HS-5 (cell line): ENCODE data around the gene PLEKHH3.
"Not testable (repeated sequence)": the region's sequence is repeated elsewhere in the genome, so short reads cannot be mapped to it uniquely, and the experiment has no call there.

Source experiments
- DNase-seq: peaks from one replicate; pipeline ENCODE4 v3.0.0-alpha.2; 2012; ENCODE audit warnings: low read depth

The PLEKHH3 gene

DNA sequence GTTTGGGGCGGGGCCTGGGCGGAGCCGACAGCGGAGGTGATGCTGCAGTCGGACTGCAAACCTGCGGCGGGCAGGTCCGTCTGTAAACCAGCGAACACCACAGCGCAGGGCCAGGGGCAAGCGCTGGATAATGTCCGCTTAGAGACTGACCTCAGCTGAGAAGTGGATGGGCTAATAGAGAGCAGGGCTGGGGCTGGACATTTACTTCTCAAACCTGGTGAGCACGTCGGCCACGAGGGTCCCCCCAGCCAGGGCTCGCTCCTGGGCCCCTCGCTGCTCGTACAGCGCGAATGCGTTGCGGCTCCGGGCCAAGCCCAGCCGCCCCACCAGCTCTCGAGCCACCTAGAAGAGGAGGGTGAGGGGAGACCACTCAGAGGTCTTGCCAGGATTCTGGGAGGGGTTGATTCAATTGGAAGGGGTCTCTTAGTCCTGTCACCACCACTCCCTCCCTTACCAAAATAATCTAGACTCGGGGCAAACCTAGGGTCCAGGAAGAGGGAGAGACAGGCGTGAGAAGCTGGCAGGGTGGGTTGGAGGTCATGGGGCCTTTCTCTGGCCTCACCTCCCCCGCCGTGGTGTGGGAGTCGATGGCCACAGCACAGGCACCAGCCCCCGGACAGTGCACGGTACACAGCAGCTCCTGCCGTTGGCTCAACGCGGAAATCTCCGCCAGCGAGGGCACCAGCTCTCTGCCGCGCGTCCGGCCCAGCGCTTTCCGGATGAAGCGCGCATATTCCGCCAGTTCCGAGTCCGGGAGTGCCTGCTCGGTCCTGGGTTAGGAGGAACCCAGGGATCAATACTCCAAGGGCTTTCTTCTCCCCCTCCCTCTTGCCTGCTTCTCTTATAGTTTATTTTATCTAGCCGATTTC is 5.8 kb downstream of the PLEKHH3 start:
- DNase-seq: no peak

DNA sequence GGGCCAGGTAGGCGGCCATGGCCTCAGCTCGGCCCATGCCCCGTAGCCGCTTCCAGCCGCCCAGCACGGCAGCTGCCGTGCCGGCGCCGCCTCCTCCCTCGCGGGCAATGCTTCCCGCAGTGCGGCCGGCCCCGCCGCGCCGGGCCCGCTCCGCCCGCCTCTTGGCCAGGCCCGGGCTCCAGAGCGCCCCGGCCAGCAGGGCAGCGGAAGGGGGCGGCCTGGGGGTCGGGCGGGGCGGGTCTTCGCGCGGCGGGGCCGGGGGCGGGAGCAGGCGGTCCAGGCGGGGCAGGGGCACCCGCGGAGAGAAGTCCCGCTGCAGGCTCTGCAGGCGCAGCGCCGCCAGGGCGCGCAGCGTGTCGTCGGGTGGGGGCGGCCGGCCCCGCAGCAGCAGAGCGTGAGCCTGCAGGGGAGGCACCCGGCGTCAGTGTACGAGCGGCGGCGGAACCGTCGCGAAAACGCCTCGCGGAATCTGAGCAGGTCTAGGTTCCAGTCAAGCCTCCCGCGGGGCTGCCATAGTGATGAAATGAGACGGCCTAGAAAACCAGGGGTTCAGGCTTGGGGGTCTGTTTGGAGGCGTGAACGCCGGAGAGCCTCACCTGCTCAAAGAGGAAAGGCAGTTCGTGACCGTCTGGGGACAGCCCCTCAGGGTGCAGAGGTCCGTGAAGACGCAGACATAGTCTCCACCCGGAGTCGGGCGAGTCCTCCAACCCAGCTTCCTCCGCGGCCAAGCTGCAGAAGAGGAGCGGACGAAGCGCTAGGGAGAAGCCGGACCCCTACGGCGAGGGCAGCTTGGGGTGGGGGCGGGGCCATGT is 6.6 kb downstream of the PLEKHH3 start:
- no peak for DNase-seq

DNA sequence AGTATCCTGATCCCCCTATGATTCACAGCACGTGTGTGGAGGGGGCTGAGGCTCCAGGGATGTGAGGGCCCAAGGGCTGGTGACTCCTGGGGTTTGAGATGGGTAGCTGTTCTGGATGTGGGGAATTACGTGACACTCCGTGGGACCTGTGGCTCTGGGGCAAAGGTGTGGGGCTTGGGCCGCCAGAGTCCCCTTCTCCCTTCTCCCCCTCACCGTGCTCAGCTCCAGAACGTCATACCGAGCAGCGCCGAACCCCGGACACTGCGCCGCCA is 7.2 kb downstream of the PLEKHH3 start:
- no peak for DNase-seq

DNA sequence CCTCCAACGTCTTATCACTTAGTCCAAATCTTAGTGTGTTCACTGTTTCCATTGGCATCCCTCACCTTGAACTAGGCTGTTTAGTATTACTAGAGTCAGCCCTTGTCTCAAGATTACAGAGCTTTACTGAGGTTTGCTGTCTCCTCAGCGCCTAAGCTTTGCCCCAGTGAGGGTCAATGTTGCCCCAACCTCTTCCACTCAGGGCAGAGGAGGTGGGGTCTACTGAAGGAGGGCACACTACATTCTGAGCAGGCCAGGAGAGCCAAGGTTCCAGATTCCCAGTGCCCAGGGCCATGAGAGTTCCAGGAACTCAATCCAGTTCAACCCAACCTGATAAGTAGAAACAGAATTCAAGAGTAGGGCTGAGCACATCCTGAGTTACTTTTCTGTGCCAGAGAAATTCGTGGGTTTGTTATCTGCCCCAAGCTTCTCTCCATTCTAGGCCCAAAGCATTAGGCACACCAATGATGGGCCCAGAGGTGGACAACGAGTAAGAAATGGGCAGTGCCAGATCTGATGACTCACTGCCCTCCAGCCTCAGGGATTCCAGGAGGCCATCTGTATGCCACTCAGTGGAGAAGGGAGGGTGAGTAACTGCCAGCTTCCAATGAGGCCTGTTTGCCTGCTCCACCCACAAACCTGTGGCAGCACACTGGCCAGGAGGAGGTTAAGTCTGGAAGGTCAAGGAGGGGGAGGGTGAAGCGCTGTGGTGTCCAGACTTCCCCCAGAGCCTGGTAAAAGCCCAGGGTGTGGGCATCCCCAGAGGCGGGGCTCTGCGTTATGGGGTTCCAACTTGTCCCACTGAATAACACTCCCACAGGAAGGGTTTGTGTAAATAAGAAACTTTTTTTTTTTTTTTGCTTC is 9.5 kb downstream of the PLEKHH3 start:
- DNase-seq: no peak

DNA sequence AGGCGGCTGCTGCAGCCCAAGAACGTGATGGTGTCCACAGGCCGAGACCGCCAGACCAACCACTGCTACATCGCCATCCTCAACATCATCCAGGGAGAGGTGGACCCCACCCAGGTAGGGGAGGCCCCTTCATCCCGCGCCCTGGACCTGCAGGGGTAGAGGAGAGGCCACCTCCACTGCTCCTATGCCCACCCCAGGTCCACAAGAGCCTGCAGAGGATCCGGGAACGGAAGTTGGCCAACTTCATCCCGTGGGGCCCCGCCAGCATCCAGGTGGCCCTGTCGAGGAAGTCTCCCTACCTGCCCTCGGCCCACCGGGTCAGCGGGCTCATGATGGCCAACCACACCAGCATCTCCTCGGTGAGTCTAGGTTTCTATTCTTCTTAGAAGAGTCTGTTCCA is 10.7 kb downstream of the PLEKHH3 start:
- DNase-seq: not testable (repeated sequence)

DNA sequence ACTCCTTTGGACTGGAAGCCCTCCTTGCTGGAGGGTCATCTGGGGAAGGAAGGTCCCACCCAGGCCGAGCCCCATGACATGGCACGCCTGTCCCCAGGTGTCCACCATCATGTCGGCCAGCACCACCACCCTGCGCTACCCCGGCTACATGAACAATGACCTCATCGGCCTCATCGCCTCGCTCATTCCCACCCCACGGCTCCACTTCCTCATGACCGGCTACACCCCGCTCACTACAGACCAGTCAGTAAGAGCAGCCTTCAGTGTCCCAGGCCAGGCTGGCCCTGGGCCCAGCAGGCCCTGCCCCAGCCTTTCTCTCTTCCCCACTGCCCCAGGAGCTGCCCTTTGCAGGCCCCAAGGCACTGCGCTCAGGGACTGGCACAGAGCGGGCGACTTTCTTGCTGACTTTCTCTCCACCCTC is 11.2 kb downstream of the PLEKHH3 start:
- DNase-seq: no peak

DNA sequence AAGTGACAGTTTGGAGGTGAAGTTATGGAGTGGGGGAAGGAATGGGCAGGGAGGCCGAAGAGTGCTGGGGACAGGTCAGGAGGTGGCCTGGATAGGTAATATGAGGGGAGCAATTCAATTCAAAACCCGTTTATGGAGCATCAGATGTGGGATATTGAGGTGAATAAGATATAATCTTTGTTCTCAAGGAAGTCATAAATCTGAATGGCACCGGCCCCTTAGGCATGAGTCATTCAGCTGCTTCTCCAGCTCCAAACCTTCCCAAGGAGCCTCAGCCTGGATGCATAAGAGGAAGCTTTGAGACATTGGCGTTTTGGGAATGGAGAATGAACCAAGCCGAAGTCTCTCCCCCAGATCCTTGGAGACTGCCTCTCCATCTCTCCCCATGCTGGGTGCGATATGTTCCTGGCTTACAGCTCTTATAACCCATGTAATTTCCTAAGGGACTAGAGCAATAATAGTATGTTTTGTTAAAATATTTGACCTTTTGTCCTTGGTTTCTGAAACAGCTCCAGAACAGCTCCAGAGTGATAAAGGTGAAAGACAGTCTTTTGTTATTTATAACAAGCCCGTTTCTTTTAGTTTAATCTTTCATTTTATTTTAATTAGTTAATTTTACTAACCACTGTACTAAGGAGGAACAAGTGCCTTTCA is 16.0 kb downstream of the PLEKHH3 start:
- no peak for DNase-seq

DNA sequence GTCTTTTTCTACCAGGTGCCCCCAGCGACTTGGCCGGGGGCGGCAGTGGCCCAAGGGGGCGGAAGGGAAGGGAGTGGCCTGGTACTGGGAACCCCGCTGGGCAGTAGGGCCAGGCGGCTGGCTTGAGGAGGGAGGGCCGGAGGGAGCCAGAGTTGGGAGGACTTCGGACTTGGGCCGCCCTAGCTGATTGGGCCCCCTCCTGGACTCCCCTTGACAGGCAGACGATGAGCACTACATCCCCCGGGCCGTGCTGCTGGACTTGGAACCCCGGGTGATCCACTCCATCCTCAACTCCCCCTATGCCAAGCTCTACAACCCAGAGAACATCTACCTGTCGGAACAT is 16.9 kb downstream of the PLEKHH3 start:
- DNase-seq: not testable (repeated sequence)

DNA sequence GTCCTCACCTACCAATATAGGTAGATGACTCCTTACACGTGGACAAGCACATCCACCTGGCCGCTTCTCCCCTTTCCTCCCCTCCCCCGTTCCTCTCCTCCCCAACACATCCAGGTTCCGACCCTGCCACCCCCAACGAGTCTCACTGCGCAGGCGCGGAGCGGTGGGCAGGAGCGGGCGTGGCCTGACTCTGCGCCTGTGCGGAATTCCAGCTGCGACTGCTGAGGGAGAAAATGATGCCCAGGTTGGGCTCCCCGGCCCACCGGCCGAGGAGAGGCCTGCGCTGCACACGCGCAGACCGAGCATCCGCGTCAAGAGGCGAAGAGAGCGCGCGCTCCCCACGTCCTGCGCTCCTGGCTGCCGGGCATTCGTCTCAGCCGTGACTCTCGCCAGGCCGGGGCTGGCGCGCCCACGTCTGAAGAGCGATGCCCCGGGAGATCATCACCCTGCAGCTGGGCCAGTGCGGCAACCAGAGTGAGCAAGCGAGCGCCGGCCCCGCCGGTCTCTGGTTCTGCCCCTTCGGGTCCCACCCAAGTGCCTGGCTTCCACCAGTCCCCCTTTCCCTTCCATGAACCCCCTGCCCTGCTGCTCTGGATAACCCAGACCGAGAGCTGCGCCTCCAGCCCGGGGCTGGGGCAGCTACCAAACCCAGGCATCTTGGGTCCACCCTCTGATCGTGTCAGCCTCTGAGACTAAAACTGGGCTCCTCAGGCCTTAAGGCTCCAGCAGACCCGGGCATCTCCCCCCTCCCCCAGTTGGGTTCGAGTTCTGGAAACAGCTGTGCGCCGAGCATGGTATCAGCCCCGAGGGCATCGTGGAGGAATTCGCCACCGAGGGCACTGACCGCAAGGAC is 17.5 kb downstream of the PLEKHH3 start, which contains the start of gene TUBG2:
Gene TUBG2, plus strand, starts transcription at position 206 of the 853 bp plus-strand sequence. Its CDS starts 220 bp downstream, at position 426.
- DNase-seq: no peak

DNA sequence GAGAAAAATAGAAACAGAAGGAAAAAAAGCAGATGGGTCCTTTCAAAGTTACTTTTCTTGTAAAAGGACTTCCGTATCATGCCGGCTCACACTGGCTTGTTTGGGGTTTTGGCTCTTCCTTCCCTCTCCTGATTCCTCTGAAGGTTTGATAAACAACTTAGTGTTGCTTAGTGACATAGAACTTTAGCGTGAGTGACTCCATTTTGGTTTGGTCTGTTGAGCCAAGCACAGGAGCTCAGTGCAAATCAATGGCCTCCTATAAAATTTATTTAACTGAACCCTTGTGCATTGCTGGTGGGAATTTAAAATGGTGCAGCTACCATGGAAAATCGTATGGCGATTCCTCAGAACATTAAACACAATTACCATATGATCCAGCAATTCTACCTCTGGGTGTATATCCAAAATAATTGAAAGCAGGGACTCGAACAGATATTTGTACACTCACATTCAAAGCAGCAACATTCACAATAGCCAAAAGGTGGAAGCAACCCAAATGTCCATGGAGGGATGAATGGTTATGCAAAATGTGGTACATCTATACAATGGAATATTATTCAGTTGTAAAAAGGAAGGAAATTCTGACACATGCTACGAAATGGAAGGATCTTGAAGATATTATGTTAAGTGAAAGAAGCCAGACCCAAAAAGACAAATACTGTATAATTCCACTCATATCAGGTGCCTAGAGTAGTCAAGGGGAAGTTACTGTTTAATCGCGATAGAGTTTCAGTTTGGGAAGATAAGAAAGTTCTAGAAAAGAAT is 18.8 kb downstream of the PLEKHH3 start:
- no peak for DNase-seq

DNA sequence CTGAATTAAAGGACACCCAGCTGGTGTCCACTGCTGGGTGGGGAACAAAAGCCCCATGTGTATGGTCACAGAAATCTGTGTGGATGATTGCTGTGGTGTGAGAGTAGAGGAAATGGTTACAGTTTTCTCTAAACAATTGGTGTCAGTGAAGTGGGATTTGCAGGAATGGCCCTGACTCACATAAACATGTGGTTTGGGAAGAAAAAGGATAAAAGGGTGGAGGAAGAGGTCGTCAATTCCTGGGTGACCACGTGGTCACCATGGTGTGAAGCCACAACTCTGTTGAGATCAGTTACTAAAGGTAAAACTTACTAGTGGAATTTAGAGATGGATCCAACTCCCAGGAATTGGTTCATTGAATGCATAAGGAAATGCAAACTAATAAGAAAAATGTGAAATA is 21.3 kb downstream of the PLEKHH3 start:
- no peak for DNase-seq

DNA sequence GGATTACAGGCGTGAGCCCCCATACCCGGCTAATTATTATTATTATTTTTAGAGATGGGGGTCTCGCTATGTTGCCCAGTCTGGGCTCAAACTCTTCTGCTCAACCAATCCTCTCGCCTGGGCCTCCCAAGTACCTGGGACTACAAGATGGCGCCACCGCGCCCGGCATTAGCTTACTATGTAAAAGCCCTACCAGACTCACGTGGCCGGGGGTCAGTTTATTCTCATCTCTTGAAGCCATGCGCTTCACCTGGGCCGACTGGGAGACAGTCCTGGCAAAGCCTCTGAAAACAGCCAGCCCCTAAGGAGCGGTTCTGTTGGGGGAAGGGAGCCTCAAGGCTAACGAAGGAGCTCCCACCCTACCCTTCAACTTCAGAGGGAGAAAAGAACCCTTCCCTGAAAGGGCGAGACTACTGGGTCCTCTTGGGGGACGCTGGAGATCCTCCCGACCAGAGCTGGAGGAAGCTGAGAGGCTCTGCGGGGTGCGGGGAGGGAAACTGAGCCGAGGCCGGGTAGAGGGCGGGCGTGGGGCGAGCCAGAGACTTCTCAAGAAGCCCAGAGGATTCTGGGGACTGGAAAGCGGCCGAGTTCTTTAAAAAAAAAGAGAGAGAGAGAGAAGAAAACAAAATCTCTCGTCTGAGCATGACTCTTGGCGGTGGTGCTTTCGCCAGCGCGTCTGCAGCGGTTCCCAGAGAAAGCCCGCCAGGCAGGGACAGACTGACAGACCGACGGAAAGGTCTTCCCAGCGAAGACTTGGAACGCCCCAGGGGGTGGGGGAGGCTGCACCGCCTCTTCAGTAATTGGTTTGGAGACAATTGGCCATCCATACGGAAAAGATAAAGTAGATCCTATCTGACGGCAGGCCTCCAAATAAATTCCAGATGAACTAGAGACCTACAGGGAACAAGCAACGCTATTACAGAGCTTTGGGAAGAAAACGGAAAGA is 23.3 kb downstream of the PLEKHH3 start:
- no peak for DNase-seq

DNA sequence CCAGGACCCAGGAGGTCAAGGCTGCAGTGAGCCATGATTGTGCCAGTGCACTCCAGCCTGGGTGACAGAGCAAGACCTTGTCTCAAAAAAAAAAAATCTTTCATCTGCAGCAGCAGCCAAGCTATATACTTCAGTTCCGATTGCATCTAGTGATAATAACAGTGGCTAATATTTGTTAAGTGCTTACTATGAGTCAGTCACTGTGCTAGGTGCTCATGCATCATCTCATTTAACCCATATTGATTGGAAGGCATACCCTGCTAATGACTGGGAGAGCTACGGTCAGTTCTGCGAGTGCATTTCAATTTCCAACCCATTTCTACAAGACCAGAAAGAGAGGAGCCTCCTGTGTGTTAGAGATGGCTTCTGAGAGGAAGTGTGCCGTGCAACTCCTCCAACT is 25.4 kb downstream of the PLEKHH3 start:
- no peak for DNase-seq

DNA sequence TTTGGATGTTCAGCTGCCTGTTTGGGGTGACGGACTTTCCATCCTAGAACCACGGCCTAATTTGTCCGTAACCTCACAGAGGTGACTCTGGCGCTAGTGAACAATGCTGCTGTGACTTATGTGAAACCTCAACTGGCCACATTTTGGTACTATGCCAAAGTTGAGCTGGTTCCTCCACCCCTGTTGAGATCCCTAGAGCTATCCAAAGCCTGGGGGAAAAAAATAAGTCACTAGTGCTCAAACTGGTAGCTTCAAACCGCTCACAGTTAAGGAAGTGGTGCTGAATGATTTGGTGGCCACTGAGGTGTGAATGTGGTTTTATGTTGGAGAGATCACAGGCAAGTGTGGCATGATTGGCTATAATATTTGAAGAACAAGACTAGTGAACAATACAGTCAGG is 29.0 kb downstream of the PLEKHH3 start:
- DNase-seq: no peak

DNA sequence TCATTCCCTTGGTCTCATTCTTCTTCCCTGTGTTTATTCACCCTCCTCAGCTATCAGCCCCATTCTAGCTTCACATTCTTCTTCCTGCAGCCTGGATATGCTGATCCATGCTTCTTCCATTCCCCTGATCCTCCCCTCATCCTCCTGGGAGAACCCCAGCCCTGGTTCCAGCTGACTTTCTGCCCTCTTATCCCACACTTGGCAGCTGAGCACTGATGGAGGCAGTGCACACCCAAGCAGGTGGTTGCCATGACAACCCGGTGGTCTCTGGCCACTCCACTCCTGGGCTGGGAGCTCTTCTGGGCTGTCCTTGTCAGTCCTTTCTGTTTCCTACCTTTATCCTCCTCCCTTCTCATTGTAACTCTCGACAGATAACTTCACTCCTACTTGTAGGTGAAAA is 34.5 kb downstream of the PLEKHH3 start:
- DNase-seq: no peak

DNA sequence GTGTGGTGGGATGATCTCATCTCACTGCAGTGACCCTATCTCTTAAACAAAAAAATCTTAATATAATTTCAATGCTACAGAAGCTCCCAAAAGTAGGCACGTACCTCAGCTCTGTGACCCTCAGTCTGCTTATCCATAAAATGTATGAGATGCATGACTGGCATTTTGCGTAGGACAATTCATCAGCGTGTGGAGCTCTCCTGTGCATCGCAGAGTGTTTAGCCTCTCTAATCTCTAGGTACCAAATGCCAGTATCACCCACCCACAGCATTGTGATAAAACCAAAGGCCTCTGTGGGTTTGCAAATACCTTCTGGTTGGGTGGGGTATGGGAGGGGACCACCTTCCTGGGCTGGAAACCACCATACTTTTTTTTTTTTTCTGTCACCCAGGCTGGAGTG is 36.7 kb downstream of the PLEKHH3 start:
- no peak for DNase-seq

DNA sequence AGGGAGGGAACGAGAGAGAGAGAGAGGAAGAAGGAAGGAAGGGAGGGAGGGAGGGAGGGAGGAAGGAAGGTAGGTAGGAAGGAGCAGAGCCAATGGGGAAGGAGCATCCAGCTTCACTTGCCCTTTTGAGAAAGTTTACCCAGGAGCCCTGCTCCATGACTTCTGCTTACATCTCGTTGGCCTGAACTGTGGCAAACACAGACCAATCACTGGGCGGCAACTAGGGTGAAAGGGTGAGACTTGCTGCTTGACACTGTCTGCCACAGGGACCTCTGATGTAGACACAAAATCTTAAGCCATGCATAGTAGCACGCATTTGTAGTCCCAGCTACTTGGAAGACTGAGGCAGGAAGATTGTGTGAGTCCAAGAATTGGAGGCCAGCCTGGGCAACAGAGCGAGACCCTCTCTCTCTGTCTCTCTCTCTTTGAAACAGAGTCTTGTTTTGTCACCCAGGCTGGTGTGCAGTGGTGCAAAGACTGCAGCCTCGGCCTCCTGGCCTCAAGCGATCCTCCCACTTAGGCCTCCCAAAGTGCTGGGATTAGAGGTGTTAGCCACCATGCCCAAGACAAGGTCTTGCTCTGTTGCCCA is 37.2 kb downstream of the PLEKHH3 start:
- no peak for DNase-seq

DNA sequence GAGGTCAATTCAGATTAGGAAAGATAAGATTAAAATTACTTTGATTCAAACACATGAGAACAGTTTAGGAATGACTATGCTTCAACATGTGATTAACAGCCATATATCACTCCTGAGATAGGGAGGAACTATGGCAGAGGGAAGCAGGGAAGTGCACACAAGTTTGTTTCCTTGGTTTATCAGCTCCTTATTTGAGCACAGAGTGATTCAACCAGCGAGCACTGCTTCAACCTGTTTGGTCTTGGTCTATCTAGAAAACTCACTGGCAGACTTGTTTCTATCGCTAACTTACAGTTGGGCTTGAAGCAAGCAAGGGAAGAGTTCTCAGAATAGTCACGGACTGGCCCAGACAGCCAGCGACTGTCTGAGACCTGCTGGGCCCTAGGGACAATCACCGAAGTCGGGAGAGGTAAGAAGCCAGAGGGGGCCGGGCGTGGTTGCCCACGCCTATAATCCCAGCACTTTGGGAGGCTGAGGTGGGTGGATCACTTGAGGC is 43.8 kb downstream of the PLEKHH3 start:
- no peak for DNase-seq
